HG03432 (cell line): ENCODE measurements around the gene RYR2.

Experiments used
- ATAC-seq: cut with Tn5 transposase; IDR thresholded peaks from one replicate; pipeline ENCODE4 v1.9.1; 2021; ENCODE audit warnings: mild to moderate bottlenecking, moderate library complexity; ENCODE audit not compliant: unreplicated experiment

Gene RYR2

GRCh38 chr1:237877631-237878030 is 835.6 kb downstream of the RYR2 start:
- no peak for ATAC-seq

DNA sequence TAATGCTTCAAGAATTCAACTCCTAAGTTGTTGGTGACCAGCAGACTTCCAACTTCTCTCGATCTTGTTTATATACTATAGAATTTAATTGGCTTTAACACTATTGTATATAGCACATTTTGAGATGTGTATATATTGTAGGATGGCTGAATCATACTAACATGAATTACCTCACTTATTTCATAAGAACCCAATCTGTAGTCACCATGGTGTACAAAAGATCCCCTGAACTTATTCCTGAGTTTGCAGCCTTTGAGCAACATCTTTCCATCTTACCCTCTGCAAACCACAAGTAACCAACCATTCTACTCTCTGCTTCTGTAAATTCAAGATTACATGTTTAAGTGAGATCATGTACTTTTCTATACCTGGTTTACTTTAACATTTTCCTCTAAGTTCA is 836.4 kb downstream of the RYR2 start:
- ATAC-seq, result no peak

- no peak for ATAC-seq
These were observed 837.2 kb downstream of the RYR2 start for GRCh38 chr1:237879195-237879594.
